HepG2 (cell line): Measurements from ENCODE around the gene CCN6. TPM values are rescaled to one million over a fixed set of nuclear protein-coding genes. Genes with fewer than 3 reads are reported as not detected.
A peak's percentile ranks its signal among the peaks of the same experiment; 100 is the strongest.

Experiments used
- CHD2 ChIP-seq: IDR thresholded peaks from 2 replicates; pipeline ENCODE4 v1.6.1; 2011; ENCODE audit warnings: low read depth, low read length, improper control_type of control experiment
- FOXK2 ChIP-seq: fragments of 450-650 bp; IDR thresholded peaks from 2 replicates; pipeline ENCODE4 v1.6.1; 2016
- GMEB2 ChIP-seq: IDR thresholded peaks from 2 replicates; pipeline ENCODE4 v1.6.1; 2016; ENCODE audit warnings: missing biosample characterization, missing genetic modification reagents, low read depth
- HIC2 ChIP-seq: sonication (generic); formaldehyde crosslinking; IDR thresholded peaks from 2 replicates; pipeline ENCODE4 v1.9.0; 2022; ENCODE audit warnings: low read depth, missing genetic modification reagents
- IRX3 ChIP-seq: sonication (generic); formaldehyde crosslinking; IDR thresholded peaks from 2 replicates; pipeline ENCODE4 v1.8.1; 2023; ENCODE audit warnings: mild to moderate bottlenecking, low read depth, missing genetic modification reagents, borderline replicate concordance
- MBNL3 ChIP-seq: fragments of 250-450 bp; sonication (Bioruptor Pico); conservative IDR thresholded peaks from 2 replicates; pipeline ENCODE4 v1.8.0; 2022; ENCODE audit warnings: mild to moderate bottlenecking, inconsistent platforms
- NFYC ChIP-seq: IDR thresholded peaks from 2 replicates; pipeline ENCODE4 v1.6.1; 2016; ENCODE audit warnings: missing genetic modification reagents, missing compliant biosample characterization
- PHF8 ChIP-seq: sonication (generic); formaldehyde crosslinking; IDR thresholded peaks from 2 replicates; pipeline ENCODE4 v1.5.0; 2020; ENCODE audit warnings: missing genetic modification reagents
- SMARCE1 ChIP-seq: fragments of 450-650 bp; IDR thresholded peaks from 2 replicates; pipeline ENCODE4 v1.6.1; 2017; ENCODE audit warnings: borderline replicate concordance
- SNAPC5 ChIP-seq: sonication (generic); formaldehyde crosslinking; IDR thresholded peaks from 2 replicates; pipeline ENCODE4 v1.8.1; 2023; ENCODE audit warnings: mild to moderate bottlenecking, missing genetic modification reagents, borderline replicate concordance
- SSRP1 ChIP-seq: IDR thresholded peaks from 2 replicates; pipeline ENCODE4 v1.6.1; 2016; ENCODE audit warnings: control low read depth
- TEF ChIP-seq: sonication (generic); formaldehyde crosslinking; IDR thresholded peaks from 2 replicates; pipeline ENCODE4 v1.5.0; 2020; ENCODE audit warnings: missing genetic modification reagents
- TOPORS ChIP-seq: sonication (generic); formaldehyde crosslinking; IDR thresholded peaks from 2 replicates; pipeline ENCODE4 v1.8.0; 2023; ENCODE audit warnings: mild to moderate bottlenecking, missing genetic modification reagents
- ZBTB43 ChIP-seq: sonication (generic); formaldehyde crosslinking; conservative IDR thresholded peaks from 2 replicates; pipeline ENCODE4 v1.4.0; 2020; ENCODE audit warnings: missing genetic modification reagents
- ZNF205 ChIP-seq: IDR thresholded peaks from 2 replicates; pipeline ENCODE4 v1.6.1; 2018; ENCODE audit warnings: missing biosample characterization, missing genetic modification reagents
- ZNF264 ChIP-seq: sonication (generic); formaldehyde crosslinking; IDR thresholded peaks from 2 replicates; pipeline ENCODE4 v1.4.0; 2020; ENCODE audit warnings: missing genetic modification reagents
- ZNF382 ChIP-seq: sonication (generic); formaldehyde crosslinking; IDR thresholded peaks from 2 replicates; pipeline ENCODE4 v1.5.0; 2020; ENCODE audit warnings: missing genetic modification reagents, mild to moderate bottlenecking, borderline replicate concordance
- ZNF572 ChIP-seq: sonication (generic); formaldehyde crosslinking; IDR thresholded peaks from 2 replicates; pipeline ENCODE4 v1.5.1; 2020; ENCODE audit warnings: mild to moderate bottlenecking, missing genetic modification reagents
- ZNF597 ChIP-seq: sonication (generic); formaldehyde crosslinking; IDR thresholded peaks from 2 replicates; pipeline ENCODE4 v1.5.0; 2020; ENCODE audit warnings: missing genetic modification reagents
- ZNF710 ChIP-seq: sonication (generic); formaldehyde crosslinking; IDR thresholded peaks from 2 replicates; pipeline ENCODE4 v1.5.0; 2020; ENCODE audit warnings: mild to moderate bottlenecking, missing genetic modification reagents, borderline replicate concordance
- ZNF720 ChIP-seq: sonication (generic); formaldehyde crosslinking; IDR thresholded peaks from 2 replicates; pipeline ENCODE4 v1.4.0; 2020; ENCODE audit warnings: missing genetic modification reagents
- ZNF772 ChIP-seq: sonication (generic); formaldehyde crosslinking; IDR thresholded peaks from 2 replicates; pipeline ENCODE4 v1.5.0; 2020; ENCODE audit warnings: mild to moderate bottlenecking, missing genetic modification reagents
- polyA plus RNA-seq, 8 experiments: library from polyadenylated mRNA; depleted of rRNA in 3 of 8; stranded (reverse) in 7 of 8; unstranded in 1 of 8; fragments of >200 nt; fragmentation: Illumina TruSeq in 4 of 8; extraction: Trizol in 4 of 8; gene quantifications; 2 replicates each; pipeline versions ENCODE4 v1.2.1 to v1.2.3, GENCODE V29; 2011 to 2016; ENCODE audit warnings: low read depth in 4 of 8, missing spikeins in 1 of 8, mixed read lengths in 1 of 8; ENCODE audit not compliant: insufficient read depth in 1 of 8
- total RNA-seq, 5 experiments: library from RNA; depleted of rRNA; stranded (reverse); fragments of >200 nt; fragmentation: Illumina TruSeq; extraction: Trizol; gene quantifications; 2 replicates each; pipeline ENCODE4 v1.2.3, GENCODE V29; 2016; ENCODE audit warnings: low read depth in 1 of 5

The CCN6 gene
- total and polyA plus RNA-seq, 2 of the 13 experiments (the other 11 are each of a cell fraction or from before 2014, with no cell fraction given): not detected

GRCh38 chr6:112087136-112087911 lies 33.4 kb downstream of the CCN6 start, which contains the start of the genes FAM229B and TUBE1 (continued):
- no peak for TF ChIP-seq FOXK2
- TF ChIP-seq ZNF597 (CRISPR knock-in tag): no peak
- TF ChIP-seq ZNF382 (CRISPR knock-in tag): no peak
- no peak for TF ChIP-seq HIC2 (CRISPR knock-in tag)
- TF ChIP-seq GMEB2 (CRISPR knock-in tag): peak; percentile 20; the same call in 1 of the 2 replicates
- TF ChIP-seq SNAPC5 (CRISPR knock-in tag): peak; percentile 52; the same call in 1 of the 2 replicates
- TF ChIP-seq SSRP1 (CRISPR knock-in tag): no peak; the same call in 1 of the 2 replicates
- TF ChIP-seq SMARCE1: no peak
- TF ChIP-seq CHD2: no peak
- peak; percentile 95 for TF ChIP-seq PHF8 (CRISPR knock-in tag)
- TF ChIP-seq ZNF205 (CRISPR knock-in tag): peak; percentile 78
- TF ChIP-seq ZNF720 (CRISPR knock-in tag): no peak
- TF ChIP-seq ZBTB43 (CRISPR knock-in tag): no peak; the same call in 1 of the 2 replicates
- peak; percentile 96 for TF ChIP-seq TOPORS (CRISPR knock-in tag)
- peak; percentile 85; the same call in 1 of the 2 replicates for TF ChIP-seq IRX3 (CRISPR knock-in tag)
- no peak for TF ChIP-seq NFYC (CRISPR knock-in tag)
- no peak for TF ChIP-seq ZNF572 (CRISPR knock-in tag)
- TF ChIP-seq MBNL3 (CRISPR knock-in tag): no peak
- TF ChIP-seq TEF (CRISPR knock-in tag): no peak
- peak; percentile 83 for TF ChIP-seq ZNF710 (CRISPR knock-in tag)
- peak; percentile 20; the same call in 1 of the 2 replicates for TF ChIP-seq ZNF264 (CRISPR knock-in tag)
- peak; percentile 60 for TF ChIP-seq ZNF772 (CRISPR knock-in tag)
